IPS-11a (cell line): Measurements from ENCODE around the gene CACNB4.
A peak's percentile ranks its signal among the peaks of the same experiment; 100 is the strongest.
"Not testable (repeated sequence)": the region's sequence is repeated elsewhere in the genome, so short reads cannot be mapped to it uniquely, and the experiment has no call there.

ENCODE experiments used
- H3K4me3 ChIP-seq: one replicate; pipeline ENCODE4 v1.5.1; 2013; ENCODE audit warnings: low read depth, low read length, control low read depth

The CACNB4 gene

DNA sequence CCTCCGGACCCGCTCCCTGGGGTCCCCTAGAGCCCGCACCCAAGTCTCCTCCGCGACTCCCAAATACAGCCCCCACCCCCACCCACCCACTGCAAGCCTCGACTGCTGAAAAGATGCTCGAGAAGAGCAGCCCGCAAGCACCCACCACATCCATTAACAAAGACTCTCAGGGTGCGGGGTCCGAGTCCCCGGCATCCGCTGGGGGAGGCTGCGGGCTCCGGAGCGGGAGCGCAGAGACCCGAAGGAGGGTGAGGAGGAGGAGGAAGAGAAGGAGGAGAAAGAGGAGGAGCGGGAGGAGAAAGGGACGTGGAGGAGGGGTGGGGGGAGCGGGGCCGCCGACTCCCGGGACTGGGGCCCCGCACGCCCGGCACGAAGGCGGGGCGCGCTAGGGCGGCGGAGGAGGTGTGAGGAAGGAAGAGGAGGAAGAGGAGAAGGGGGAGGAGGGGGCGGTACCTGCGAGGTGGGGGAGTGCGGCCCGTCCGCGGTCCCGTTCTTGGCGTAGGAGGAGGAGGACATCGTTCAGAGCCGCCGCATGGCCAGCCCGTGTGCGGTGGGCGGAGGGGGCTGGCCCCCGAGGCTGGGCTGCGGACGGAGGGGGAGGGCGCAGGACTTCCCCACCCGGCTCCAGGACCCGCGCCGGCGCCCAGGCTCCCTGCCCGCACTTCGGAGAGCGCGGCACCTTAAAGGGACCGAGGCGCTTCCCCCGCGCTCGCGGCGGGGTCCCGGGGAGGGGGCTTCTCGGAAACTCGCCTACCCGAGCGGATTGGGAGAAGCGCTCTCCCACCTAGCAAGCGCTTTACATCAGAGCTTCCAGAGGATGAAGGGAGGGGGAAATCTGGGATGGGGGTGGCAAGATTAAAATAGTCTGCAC lies at the start of gene CACNB4:
CACNB4 (minus strand) TSS at position 549 of the 871 bp plus-strand sequence.
- peak within 1 kb of the TSS; percentile 62 for H3K4me3 ChIP-seq

DNA sequence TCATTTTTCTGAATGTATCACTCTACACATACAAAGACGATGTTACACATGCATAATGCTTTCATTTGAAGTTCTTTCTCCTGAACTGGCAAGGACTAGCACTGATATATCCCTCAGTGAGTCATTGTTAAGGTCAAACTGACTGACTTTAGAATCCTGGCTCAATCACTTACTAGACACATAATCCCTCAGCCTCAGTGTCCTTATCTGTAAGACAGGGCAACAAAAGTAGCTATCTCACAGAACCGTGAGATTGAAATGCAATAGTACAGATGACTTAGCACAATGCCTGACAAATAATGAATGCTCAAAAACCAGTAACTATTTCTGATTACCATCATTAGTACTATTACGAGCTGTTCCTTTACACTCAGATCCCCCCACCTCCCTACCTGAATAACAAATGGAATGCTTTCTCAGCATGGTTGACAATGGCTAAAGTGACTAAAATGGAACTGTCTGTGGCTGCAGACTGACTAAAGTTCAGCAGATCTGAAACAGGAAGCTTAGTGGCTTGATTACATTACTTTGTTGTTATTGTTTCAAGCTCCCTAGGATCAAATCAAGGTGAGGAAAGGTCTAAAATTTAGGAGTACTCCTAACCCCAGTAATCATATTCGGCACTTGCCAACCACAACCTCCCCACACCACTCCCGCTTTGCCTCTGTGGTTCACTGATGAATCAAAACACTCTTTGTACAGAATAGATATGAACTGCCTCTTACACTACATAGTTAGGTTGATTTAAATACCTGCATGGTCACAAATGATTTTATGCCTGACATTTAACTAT lies 35.8 kb upstream of the CACNB4 start:
- no peak overlapping the region for H3K4me3 ChIP-seq

DNA sequence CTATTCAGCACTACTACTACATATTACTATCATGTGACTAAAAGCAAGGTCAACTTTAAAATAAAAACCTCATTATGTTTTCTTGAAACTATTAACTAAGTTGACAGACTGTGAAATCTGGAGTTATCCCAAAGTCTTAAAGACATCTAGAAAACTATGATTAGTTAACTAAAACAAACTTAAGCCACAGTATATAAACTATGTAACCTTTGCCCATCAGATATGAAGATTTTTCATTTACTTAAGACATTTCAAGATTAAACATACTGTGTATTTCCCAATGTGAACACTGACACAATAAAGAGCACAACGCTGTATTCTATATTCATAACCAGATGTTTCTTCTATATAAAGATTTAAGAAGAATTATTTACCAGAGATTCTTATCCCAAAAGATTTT lies 33.5 kb upstream of the CACNB4 start:
- H3K4me3 ChIP-seq = no peak overlapping the region

DNA sequence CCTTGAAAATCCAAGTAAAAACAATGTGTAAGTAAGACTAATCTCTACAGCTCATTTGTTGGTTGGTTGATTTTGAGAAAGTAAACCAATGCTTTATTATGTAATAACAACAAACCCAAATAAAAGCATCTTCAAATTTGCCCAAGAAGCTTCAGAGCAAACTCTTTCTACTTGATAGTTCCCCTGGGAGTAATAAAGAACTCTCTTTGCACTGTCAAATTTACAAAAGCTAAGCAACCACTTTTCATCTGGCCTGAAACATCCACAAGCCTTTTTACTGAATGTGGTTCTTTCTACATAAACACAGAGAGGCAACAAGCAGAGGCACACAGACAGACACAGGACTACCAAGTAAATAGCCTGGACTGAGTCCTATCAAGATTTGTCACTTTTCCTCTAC lies 28.8 kb upstream of the CACNB4 start:
- no peak overlapping the region for H3K4me3 ChIP-seq

DNA sequence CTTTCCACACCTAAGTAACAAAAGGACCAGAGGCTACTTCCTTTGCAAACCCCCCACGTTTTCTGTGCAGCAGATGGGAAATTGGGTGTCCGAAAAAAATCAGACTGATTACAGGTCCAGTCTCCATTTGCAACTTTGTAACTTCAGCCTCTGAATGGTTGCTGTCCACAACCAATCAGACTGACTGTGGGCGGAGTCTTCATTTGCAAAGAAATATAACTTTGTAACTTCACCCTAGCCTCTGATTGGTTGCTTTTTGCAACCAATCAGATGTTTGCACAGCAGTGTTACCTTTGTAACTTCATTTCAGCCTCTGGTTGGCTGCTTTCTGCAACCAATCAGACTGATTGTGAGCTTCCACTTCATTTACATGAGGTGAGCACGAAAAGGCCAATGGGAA lies 27.8 kb upstream of the CACNB4 start:
- no peak overlapping the region for H3K4me3 ChIP-seq

DNA sequence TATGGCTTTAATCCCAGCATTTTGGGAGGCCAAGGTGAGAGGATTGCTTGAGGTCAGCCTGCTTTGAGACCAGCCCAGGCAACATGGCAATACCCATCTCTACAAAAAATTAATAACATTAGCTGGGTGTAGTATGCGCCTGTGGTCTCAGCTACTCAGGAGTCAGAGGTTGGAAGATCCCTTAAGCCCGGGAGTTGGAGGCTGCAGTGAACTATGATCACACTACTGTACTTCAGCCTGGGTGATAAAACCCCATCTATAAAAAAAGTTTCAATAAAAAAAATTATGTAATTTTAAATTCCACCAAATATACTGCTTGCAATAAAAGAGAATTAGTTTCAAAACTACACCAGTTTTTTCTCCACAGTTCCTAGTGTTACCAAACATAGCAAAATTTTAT lies 23.3 kb upstream of the CACNB4 start:
- no peak overlapping the region for H3K4me3 ChIP-seq

DNA sequence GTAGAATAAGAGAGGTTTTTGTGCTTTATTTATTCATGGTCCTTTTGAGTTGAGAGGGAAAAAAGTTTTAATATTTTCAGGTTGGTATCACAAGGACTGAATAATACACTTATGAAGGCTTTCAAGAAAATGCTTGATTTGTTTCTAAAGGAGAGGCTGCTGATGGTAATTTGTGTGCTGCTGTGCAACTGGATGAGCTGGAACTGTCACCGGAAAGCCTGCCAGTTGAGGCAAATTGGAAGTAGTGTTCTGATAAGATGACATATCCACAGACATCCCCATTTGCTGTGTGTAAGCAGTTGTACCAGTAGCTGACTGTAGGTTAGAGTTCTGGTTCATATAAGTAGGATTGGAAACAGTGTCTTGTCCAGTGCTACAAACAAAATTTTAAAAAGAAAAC lies 21.6 kb upstream of the CACNB4 start:
- H3K4me3 ChIP-seq = no peak overlapping the region

DNA sequence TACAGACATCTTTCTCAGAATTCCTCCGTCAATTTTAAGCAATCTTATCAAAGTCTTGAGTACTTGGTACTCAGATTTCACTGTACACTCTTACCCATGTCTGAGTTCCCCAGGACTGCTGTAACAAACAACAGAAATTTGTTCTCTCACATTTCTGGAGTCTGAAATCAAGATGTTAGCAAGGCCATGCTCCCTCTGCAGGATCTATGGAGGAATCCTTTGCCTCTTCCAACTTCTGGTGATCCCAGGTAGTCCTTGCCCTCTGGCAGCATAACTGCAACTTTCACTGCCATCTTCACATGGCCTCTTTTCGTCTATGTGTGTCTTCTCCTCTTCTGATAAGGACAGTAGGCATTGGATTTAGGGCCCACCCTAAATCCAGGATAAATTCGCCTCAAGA lies 17.1 kb upstream of the CACNB4 start:
- no peak overlapping the region for H3K4me3 ChIP-seq

DNA sequence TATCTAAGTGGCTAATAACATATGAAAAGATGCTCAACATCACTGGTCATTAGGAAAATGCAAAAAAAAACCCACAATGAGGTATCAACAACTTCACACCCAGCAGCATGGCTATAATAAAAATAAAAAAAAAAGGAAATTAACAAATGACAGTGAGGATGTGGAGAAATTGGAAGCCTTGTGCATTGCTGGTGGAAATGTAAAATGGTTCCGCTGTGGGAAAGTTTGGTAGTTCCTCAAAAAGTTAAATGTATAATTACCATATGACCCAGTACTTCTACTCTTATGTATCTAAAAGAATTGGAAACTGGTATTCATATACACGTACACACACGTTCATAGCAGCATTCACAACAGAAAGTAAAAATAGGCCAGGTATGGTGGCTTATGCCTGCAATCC lies 15.5 kb upstream of the CACNB4 start:
- H3K4me3 ChIP-seq = no peak overlapping the region

DNA sequence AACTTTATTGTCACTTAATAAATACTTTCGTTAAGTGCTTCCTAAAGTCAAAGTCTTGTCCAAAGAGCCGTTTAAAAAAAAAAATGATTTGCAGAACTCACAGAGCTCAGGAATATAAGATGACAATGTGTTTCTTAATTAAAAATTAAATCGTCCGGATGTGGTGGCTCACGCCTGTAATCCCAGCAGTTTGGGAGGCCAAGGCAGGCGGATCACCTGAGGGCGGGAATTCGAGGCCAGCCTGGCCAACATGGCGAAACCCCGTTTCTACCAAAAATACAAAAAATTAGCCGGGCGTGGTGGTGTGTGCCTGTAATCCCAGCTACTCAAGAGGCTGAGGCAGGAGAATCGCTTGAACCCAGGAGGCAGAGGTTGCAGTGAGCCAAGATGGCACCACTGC lies 8.3 kb upstream of the CACNB4 start:
- not testable (repeated sequence) for H3K4me3 ChIP-seq

DNA sequence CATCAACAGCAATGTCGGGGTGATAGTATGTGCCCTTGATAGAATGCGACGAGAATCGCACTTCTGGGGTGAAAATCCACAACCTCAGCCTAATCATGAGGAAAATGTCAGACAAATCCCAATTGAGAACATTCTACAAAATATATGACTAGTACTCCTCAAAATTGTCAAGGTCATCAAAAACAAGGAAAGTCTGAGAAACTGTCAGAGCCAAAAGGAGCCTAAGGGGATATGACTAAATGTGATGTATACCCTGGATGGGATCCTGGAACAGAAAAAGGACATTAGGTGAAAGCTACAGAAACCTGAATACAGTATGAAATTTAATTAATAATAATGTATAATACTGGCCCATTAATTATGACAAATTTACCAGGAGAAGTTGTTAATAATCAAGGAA lies 7.6 kb upstream of the CACNB4 start:
- H3K4me3 ChIP-seq = no peak overlapping the region

DNA sequence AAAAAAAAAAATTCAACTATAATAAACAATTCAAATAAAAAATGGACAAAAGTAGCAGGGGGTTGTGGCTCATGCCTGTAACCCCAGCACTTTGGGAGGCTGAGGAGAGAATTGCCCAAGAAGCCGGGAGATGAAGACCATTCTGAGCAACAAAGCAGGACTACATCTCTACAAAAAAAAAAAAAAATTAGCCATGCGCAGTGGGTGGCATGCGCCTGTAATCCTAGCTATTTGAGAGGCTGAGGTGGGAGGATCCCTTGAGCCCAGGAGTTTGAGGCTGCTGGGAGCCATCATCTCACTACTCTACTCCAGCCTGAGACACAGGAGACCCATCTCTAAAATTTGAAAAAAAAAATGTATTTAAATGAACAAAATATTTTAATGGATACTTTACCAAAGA lies 4.4 kb upstream of the CACNB4 start:
- no peak overlapping the region for H3K4me3 ChIP-seq

DNA sequence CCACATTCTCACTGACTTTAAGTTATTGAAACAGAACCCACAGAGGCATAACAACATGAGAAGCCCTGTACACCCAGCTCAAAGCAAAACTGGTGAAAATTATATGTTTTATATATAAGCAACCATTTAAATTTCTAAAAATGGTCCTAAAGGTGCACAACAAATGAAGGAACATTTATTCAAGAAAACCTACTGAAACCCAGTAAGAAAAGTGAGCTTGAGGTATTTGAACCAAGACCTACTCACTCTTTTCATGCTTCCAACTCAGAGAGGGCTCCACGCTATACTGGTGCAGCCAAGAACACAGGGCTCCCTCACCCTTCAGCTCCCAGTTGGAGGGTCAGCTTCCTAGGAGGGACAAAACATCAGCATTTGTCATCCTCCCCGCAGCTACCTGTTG lies 2.1 kb upstream of the CACNB4 start:
- H3K4me3 ChIP-seq = no peak overlapping the region

DNA sequence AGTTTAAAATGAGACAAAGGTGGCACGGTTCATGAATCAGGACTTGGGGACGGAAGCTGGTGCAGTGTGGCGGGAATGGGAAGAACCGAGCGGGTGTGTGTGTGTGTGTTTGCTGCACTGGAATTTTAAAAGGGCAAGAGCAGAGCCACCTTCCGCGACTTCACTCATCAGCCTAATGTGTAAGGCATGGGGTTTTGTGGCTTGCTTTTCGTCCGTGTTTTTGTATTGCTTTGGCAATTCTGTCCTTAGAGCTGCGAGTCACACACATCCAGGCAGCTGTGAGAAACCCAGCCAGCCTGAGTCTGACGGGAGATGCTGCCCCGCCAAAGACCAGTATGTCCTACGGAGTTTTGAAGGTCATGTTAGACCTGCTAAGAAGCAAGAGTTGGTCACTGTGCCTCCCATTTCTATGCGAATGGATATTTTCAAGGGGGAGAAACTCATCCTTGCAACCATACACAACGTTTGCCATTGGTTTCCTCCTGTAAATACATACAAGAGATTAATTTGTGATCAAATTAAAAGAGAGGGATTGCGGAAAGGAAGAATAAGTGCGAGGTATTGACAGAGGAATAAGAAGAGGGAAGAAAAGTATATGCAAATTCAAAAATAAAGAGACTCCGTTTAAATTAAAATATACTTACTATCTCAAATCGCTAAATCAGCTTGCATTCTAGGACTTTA lies 665 bp upstream of the CACNB4 start:
- peak overlapping the region; percentile 62 for H3K4me3 ChIP-seq

DNA sequence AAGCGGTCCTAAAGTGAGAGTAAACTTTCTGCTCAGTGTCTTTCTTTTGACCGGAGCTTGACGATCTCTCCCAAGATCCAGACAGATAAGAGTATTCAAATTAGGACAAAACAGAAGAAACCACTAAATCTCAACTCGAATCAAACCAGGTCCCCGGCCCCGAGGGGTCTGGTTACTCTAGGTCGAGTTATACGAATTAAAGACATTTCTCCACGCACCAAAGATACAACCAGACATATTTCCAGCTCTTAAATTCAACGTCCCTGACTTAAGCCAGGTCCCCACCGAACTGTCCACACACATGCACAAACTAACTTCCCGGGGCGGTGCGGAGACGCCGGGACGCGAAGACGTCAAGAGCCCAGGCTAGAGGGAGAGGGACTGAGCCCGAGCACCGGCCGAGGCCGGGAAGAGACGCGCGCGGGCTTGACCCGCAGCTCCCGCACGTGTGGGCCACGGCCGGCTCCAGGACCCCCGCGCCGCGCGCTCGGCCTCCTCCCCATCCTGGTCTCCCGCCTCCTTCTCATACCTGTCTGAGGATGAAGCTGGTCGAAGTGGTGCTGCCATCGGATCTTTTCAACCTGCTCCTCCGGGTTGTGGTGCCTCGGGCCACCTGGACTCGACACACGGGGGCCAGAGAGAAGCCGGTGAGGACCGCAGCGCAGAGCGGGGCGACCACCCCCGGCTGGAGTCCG lies 896 bp downstream of the CACNB4 start:
- H3K4me3 ChIP-seq = peak overlapping the region; percentile 62

DNA sequence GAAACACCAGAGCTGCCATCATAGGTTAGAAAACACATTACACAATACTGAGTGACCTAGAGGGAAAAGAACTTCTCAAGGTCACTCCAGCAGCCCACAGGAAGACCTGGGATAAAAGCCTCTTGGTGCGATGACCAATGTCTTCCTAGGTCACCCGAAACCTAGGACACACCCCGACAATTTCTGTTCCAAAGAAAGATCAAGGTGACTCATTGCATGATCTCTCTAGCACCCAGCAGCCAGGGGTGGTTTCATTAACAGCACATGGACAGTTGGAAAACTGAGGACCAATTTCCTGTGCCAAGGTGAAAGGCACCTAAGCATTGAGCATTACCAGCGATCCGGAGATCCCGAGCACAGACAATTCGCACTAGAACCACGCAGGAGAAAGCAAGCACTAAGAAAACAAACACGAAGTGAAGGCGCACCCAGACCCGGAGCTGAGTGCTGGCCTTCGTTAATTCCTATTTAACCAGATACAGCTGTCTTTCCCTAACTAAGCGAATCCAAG lies 1.5 kb downstream of the CACNB4 start:
- H3K4me3 ChIP-seq = peak overlapping the region; percentile 62

DNA sequence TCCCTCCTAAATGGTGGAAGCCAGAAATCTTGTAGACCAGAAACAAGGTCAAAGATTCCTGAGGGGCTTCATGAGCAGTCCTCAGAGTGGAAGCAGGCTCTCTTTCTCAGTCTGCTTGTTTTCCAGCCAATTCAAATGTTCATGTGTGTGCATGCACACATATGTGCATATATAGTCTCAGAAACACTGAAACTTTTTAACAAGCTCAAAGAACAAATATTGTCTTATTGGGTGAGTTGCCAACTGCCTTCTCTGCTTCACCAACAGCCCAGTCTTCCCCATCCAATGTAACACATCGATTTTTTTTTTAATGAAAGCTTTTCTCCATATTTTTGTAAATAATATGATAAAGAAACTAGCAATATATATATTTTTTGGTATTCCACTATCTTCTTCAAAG lies 3.7 kb downstream of the CACNB4 start:
- no peak overlapping the region for H3K4me3 ChIP-seq

DNA sequence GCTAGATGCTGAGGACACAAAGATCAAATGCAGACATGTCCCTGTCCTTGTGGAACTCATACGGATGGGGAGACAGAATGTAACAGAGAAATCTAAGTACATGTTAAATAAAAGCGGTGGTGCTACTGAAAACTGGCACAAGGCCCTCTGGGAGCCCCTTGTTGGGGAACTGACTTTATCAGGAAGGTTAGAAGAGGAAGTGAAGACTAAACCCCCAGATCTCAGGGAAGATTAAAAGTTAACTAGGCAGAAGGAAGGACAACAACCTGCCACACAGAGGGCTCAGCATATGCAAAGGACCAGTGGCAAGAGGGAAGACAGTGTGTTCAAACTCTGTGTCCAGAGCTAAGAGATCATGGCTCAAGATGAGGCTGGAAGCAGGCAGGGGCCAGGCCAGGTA lies 4.8 kb downstream of the CACNB4 start:
- H3K4me3 ChIP-seq = no peak overlapping the region

DNA sequence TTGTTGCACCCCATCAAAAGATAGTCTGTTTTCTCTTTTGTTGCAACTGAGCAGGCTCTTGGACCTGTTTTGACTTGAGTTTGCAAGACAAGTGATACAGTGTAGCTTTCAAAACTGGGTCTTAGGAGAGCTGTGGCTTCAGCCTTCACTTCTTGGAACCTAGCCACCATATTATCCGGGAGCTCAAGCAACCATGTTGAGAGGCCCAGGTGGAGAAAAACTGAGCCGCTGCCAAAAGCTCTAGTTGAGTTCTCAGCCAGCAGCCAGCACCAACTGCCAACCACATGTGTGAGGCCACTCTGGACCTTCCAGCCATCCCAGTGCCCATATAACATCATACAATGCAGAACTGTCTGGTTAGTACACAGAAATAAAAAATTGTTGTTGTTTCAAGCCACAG lies 5.4 kb downstream of the CACNB4 start:
- H3K4me3 ChIP-seq = no peak overlapping the region

DNA sequence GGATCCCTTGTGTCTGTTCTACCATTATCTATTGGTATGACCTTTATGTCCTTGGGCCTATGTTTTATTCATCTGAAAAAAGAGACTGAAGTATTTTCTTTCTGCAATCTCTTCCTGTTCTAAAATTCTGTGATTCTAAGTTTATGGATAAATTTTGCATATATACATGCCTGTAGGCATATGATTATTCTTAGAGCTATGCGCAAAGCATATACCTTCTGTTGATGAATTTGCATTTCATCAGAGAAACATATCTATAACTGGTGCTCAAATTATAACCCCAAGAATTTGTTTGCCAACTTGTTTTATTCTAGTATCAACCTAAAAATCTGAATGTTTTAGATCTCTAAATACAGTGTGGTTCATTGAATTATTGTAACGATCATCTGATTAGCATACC lies 6.7 kb downstream of the CACNB4 start:
- H3K4me3 ChIP-seq = no peak overlapping the region

DNA sequence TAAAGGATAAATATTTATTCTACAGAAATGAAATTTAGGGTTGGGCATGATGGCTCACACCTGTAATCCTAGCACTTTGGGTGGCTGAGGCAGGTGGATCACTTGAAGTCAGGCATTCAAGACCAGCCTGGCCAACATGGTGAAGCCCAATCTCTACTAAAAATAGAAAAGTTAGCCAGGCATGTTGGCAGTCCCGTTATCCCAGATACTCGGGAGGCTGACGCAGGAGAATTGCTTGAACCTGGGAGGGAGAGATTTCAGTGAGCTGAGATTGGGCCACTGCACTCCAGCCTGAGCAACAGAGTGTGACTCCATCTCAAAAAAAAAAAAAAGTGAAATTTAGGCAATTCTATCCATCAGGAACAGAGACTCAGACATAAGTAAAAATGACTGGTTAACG lies 8.1 kb downstream of the CACNB4 start:
- not testable (repeated sequence) for H3K4me3 ChIP-seq
